Transverse colon (tissue), 4 donors: ENCODE measurements around the gene CACNA1C. TPM values are rescaled to one million over a fixed set of nuclear protein-coding genes. Genes with fewer than 3 reads are reported as not detected.

ENCODE experiments used
- DNase-seq: peaks from one replicate; pipeline ENCODE4 v3.0.0-alpha.2; 2019
- H3K27ac ChIP-seq, 4 donors: fragments of 200-600 bp; sonication (generic); 2 replicates each; pipeline ENCODE4 v1.5.1; 2016 to 2018; ENCODE audit warnings: inconsistent platforms in 4 of 4
- H3K27me3 ChIP-seq: fragments of 200-600 bp; sonication (generic); 2 replicates; pipeline ENCODE4 v1.5.1; 2017; ENCODE audit warnings: inconsistent platforms
- H3K36me3 ChIP-seq, 4 donors: fragments of 200-600 bp; sonication (generic); 2 replicates each; pipeline ENCODE4 v1.5.1; 2017 to 2019; ENCODE audit warnings: inconsistent platforms in 4 of 4
- H3K4me1 ChIP-seq, 4 donors: fragments of 200-600 bp; sonication (generic); 2 replicates each; pipeline ENCODE4 v1.5.1; 2017 to 2020; ENCODE audit warnings: inconsistent platforms in 4 of 4
- H3K4me3 ChIP-seq, 4 donors: fragments of 200-600 bp; sonication (generic); 1 replicate in 1 of 4; 2 replicates in 3 of 4; pipeline versions ENCODE4 v1.5.1 to v1.6.1; 2017 to 2019; ENCODE audit warnings: inconsistent platforms in 4 of 4
- H3K9me3 ChIP-seq, 2 donors: fragments of 200-600 bp; sonication (generic); 2 replicates each; pipeline ENCODE4 v1.5.1; 2017 to 2019; ENCODE audit warnings: inconsistent platforms in 2 of 2
- EP300 ChIP-seq: sonication (generic); formaldehyde crosslinking; IDR thresholded peaks from one replicate; pipeline ENCODE4 v1.6.1; 2017; ENCODE audit warnings: antibody characterized with exemption, low read depth
- POLR2A ChIP-seq: fragments of 450-650 bp; IDR thresholded peaks from one replicate; pipeline ENCODE4 v1.6.1; 2016; ENCODE audit warnings: antibody characterized with exemption, mild to moderate bottlenecking, moderate library complexity
- POLR2AphosphoS5 ChIP-seq, 3 donors: sonication (generic); formaldehyde crosslinking; IDR thresholded peaks; one replicate each; pipeline ENCODE4 v1.6.1; 2016; ENCODE audit warnings: antibody characterized with exemption in 3 of 3
- WGBS, 2 donors: methylation state at CpG; one replicate each; pipeline ENCODE4 v1.1.5; 2018; ENCODE audit warnings: low coverage in 1 of 2; 5-methylcytosine and 5-hydroxymethylcytosine counted together
- in situ Hi-C, 4 donors: fragments of 200-750 bp; cut with MboI; loops; one replicate each; pipeline versions ENCODE4 v1.15.0 to v1.15.1; 2017; ENCODE audit warnings: low sequenced_read_pairs in 3 of 4, low pct_ligation_motif_present in 1 of 4, low pct_unique_long_range_greater_than_20kb in 1 of 4
- intact Hi-C: fragments of 100-400 bp; cut with DNase I; formaldehyde crosslinking; loops from one replicate; pipeline ENCODE4 v1.15.1; 2023; ENCODE audit warnings: low total_unique reads
- total RNA-seq, 4 donors: library from RNA; depleted of rRNA; stranded (reverse); fragments of >200 nt; gene quantifications; one replicate each; pipeline ENCODE4 v1.1.0, GENCODE V29; 2016
- TF ChIP-seq, protein P1 (sequence below), 5 experiments: fragments of 200-600 bp in 3 of 5; fragments of 450-650 bp in 2 of 5; sonication (generic) in 3 of 5; IDR thresholded peaks; 1 replicate in 2 of 5; 2 replicates in 3 of 5; pipeline ENCODE4 v1.5.1; 2016 to 2017; ENCODE audit warnings: antibody characterized with exemption in 5 of 5, inconsistent platforms in 3 of 5, mild to moderate bottlenecking in 2 of 5, moderate library complexity in 1 of 5

Gene CACNA1C
- total RNA-seq, 4 donors from 2014 or later: 18.8 to 35.2 (median 24.8) TPM

DNA sequence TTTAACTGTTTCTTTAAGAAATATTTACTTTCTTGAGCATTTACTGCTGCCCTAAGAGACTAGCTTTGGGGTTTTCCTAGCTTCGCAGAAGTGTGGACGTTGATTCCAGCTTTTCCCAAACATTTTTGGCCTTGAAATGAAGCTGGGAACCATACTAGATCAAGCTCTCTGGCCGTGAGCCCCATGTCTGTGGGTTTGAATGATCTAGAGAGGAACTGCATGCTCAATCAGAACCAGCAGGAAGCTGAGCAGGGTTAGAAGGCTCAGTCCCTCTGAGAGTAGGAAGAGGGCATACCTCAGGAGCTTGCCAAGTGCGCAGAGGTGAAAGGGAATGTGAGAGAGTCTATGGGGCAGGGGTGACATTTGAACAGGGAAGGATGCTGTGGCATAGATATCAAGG is 292.1 kb downstream of the CACNA1C start:
- H3K36me3 ChIP-seq: no peaks in the 10 kb centered on the region

DNA sequence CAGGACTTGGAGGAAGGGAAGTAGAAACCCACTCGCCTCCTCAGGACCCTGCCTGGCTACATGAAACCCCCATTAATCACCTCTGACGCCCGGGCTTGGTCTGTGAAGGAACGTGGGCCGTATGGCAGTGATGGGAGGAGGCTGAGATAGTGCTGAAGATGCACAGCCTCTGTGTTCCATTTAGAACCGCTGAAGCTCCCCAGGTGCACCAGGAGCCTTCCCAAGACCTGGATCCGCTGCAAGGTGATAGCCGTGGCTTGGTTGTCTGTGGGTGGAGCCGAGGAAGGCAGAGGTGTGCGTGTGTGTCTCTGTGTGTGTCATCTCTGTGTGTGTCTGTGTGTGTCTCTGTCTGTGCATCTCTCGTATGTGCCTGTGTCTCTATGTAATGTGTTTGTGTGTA is 293.1 kb downstream of the CACNA1C start:
- TF ChIP-seq, protein P1, sequence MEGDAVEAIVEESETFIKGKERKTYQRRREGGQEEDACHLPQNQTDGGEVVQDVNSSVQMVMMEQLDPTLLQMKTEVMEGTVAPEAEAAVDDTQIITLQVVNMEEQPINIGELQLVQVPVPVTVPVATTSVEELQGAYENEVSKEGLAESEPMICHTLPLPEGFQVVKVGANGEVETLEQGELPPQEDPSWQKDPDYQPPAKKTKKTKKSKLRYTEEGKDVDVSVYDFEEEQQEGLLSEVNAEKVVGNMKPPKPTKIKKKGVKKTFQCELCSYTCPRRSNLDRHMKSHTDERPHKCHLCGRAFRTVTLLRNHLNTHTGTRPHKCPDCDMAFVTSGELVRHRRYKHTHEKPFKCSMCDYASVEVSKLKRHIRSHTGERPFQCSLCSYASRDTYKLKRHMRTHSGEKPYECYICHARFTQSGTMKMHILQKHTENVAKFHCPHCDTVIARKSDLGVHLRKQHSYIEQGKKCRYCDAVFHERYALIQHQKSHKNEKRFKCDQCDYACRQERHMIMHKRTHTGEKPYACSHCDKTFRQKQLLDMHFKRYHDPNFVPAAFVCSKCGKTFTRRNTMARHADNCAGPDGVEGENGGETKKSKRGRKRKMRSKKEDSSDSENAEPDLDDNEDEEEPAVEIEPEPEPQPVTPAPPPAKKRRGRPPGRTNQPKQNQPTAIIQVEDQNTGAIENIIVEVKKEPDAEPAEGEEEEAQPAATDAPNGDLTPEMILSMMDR (IDR thresholded peaks at IDR 0.05): no peak
- TF ChIP-seq EP300 (no peak), POLR2AphosphoS5 (IDR thresholded peaks at IDR 0.05) (no peak), POLR2A (no peak)
- intact Hi-C loops: no loop called here
- Histone ChIP-seq H3K9me3 (no peaks in the 10 kb centered on the region), H3K27ac (peak overlapping the region; percentile 56 to 72 (median 68)), H3K4me1 (peaks cover 21 to 65% (median 31%) of the 10 kb centered on the region in 4 donors), H3K36me3 (no peaks in the 10 kb centered on the region), H3K27me3 (no peaks in the 10 kb centered on the region), H3K4me3 (no peak overlapping the region)
- DNase-seq: no peak
- 83 to 100% methylated on average over 1 to 11 of the region's 11 CpGs for WGBS, 2 donors
- in situ Hi-C loops: no loop called here

More for the DNA sequence above, 292.1 kb downstream of the CACNA1C start:
- no peak for DNase-seq
- intact Hi-C loops (no loop called here), in situ Hi-C loops (no loop called here)
- Histone ChIP-seq H3K4me1 (peaks cover 23 to 67% (median 32%) of the 10 kb centered on the region in 4 donors), H3K27me3 (no peaks in the 10 kb centered on the region), H3K4me3 (no peak overlapping the region), H3K27ac (peak overlapping the region; percentile 56 to 72 (median 68)), H3K9me3 (no peaks in the 10 kb centered on the region)
- WGBS, 2 donors: 54 to 59% methylated on average over 3 to 4 of the region's 4 CpGs
- no peak for TF ChIP-seq POLR2A
- no peak for TF ChIP-seq POLR2AphosphoS5 (IDR thresholded peaks at IDR 0.05)

DNA sequence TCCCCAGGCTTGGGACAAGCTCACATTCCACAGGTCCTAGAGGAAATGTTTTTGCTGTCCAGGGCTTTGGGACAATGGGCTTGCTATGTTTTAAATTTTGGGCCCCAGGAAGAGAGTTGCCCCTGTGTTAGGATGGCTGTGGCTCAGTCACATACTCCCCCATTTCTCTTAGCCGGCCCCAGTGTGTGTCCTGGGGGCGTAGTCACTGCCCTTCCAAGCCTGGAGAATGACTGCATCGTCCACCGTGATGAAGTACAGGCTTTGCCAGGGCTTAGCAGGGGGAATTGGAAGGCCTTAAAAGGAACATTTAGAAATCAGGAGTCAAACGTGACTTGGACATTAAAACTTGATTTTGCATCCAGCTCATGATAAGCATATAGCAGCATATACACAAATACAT is 293.6 kb downstream of the CACNA1C start:
- 87% methylated on average over 5 of the region's 5 CpGs; no CpG with 5 or more reads in 1 of the 2 donors for WGBS, 2 donors

DNA sequence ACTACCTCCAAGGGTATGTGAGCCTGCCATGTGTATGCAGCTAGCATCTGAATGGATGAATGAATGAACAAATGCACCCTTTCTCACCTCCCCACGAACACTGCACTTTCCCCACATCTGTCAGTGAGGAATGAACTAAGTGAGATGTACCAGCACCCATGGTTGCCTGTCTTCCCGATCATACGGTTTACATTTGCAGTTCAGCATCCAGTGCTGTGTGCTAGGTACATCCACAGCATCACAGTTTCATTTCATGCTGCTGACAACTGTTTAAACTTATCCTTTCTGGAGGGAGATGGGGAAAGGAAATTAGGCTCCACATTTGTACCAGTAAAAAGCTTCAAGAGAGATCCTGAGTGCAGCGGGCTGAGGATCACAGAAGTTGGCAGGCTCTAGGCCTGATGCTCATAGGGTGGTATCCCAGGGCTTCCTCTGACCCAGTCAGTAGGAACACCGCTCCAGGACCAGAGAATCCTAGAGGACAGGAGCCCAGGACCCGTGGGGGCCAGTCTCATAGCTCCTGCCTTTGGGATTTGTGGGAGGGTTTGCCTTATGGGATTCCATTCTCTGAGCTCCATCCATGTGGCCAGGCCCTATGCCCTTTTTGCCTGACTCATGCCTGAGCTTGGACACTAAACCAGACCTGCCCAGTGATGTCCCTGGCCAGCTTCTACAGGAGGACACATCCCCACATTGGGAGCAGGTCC is 294.5 kb downstream of the CACNA1C start:
- Histone ChIP-seq H3K27me3 (no peaks in the 10 kb centered on the region), H3K4me3 (no peak overlapping the region), H3K36me3 (no peaks in the 10 kb centered on the region), H3K4me1 (peaks cover 18 to 54% (median 29%) of the 10 kb centered on the region in 4 donors), H3K9me3 (no peaks in the 10 kb centered on the region), H3K27ac (peak overlapping the region; percentile 56 to 72 (median 68))
- in situ Hi-C loops: no loop called here
- TF ChIP-seq POLR2AphosphoS5 (IDR thresholded peaks at IDR 0.05) (peak in 2 of 3 donors; percentile 47 to 81), POLR2A (no peak), EP300 (peak; percentile 51)
- TF ChIP-seq, protein P1 (IDR thresholded peaks at IDR 0.05): no peak
- intact Hi-C loops: no loop called here
- 80 to 85% methylated on average over 3 to 6 of the region's 6 CpGs for WGBS, 2 donors
- no peak for DNase-seq

More for the DNA sequence above, 293.6 kb downstream of the CACNA1C start:
- DNase-seq: no peak
- no peak for TF ChIP-seq POLR2A
- no peak for TF ChIP-seq EP300
- TF ChIP-seq, protein P1 (IDR thresholded peaks at IDR 0.05): no peak
- peak in 1 of 3 donors; percentile 25 for TF ChIP-seq POLR2AphosphoS5 (IDR thresholded peaks at IDR 0.05)
- no peaks in the 10 kb centered on the region for H3K36me3 ChIP-seq
- H3K4me3 ChIP-seq: no peak overlapping the region
- no peaks in the 10 kb centered on the region for H3K27me3 ChIP-seq
- peaks cover 18 to 60% (median 31%) of the 10 kb centered on the region in 4 donors for H3K4me1 ChIP-seq
- peak overlapping the region; percentile 56 to 72 (median 68) for H3K27ac ChIP-seq
- in situ Hi-C loops: no loop called here
- no peaks in the 10 kb centered on the region for H3K9me3 ChIP-seq
- intact Hi-C loops: no loop called here
